Skeletal muscle satellite cell (primary cell): ENCODE measurements around the gene FBRS. TPM values are rescaled to one million over a fixed set of nuclear protein-coding genes. Genes with fewer than 3 reads are reported as not detected.

Experiments
- H3K27me3 ChIP-seq: 2 replicates; pipeline ENCODE4 v1.7.0; 2013; ENCODE audit warnings: low read length; ENCODE audit not compliant: control insufficient read depth, insufficient read depth
- H3K36me3 ChIP-seq: 2 replicates; pipeline ENCODE4 v1.7.0; 2013; ENCODE audit warnings: mild to moderate bottlenecking, control low read depth, low read length; ENCODE audit not compliant: insufficient read depth
- H3K4me1 ChIP-seq: 2 replicates; pipeline ENCODE4 v1.7.0; 2013; ENCODE audit warnings: low read length; ENCODE audit not compliant: control insufficient read depth, insufficient read depth
- H3K4me2 ChIP-seq: 2 replicates; pipeline ENCODE4 v1.7.0; 2013; ENCODE audit warnings: mild to moderate bottlenecking, low read length
- H3K4me3 ChIP-seq: 2 replicates; pipeline ENCODE4 v1.7.0; 2013; ENCODE audit warnings: low read length
- H3K9ac ChIP-seq: 2 replicates; pipeline ENCODE4 v1.7.0; 2013; ENCODE audit warnings: mild to moderate bottlenecking, low read depth, low read length, moderate library complexity
- H3K9me3 ChIP-seq: replicated peaks from 2 replicates; pipeline ENCODE4 v1.7.0; 2013; ENCODE audit warnings: mild to moderate bottlenecking, control low read depth, low read length
- total RNA-seq: library from RNA; depleted of rRNA; stranded (reverse); fragments of >200 nt; gene quantifications from 2 replicates; pipeline ENCODE4 v1.2.3, GENCODE V29; 2012; rRNA removed

FBRS gene
- total RNA-seq: 9.9 and 22.1 TPM in 2 replicates

DNA sequence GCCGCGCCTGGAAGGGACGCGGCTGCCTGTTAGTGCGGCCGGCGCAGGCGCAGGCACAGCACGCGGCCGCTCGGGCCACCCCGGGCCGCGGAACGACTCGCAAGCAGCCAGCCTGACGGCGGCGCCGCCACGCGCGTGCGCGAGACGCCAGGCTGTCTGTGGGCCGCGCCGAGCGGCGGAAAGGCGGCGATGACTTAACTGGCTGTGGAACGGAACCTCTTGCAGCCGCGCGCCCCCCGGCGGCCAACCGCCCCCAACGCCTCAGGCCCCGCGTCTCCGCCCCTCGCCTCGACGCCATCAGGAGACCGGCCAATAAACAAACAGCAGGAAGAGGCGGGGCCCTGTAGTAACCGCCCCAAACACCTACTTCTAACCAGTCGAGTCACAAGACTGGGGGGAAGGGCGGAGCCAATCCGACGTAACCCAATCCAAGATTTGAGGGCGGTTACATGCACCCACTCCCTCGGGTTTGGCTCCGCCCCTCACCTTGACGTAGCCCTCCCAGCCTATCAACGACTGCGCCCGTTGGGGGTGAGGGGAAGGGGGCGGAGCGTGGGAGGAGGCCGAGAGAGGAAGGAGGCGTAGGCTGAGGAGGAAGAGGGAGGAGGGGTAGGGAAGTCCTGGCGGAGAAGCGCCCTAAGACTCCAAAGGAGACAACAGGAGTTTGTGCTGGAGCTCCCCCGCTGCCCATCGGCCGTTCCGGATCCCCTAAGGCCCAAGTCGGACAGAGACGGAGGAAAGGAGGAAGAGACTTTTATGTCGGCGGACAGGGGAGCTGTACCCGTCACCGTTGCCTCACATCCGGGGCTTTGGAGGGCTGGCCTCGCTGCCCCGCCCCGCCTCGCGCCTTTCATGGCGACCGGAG lies at the start of gene FBRS:
Gene FBRS (plus strand): TSS at position 566 of the 865 bp plus-strand sequence. CDS start 1,088 bp downstream, outside the sequence.
- Histone ChIP-seq H3K9ac (peak within 1 kb of the TSS; percentile 98), H3K4me2 (peak within 1 kb of the TSS; percentile 92), H3K36me3 (peaks cover 55% of the 10 kb centered on the region), H3K4me3 (peak within 1 kb of the TSS; percentile 95), H3K4me1 (peaks cover 23% of the 10 kb centered on the region), H3K9me3 (no peaks in the 10 kb centered on the region), H3K27me3 (no peaks in the 10 kb centered on the region)

DNA sequence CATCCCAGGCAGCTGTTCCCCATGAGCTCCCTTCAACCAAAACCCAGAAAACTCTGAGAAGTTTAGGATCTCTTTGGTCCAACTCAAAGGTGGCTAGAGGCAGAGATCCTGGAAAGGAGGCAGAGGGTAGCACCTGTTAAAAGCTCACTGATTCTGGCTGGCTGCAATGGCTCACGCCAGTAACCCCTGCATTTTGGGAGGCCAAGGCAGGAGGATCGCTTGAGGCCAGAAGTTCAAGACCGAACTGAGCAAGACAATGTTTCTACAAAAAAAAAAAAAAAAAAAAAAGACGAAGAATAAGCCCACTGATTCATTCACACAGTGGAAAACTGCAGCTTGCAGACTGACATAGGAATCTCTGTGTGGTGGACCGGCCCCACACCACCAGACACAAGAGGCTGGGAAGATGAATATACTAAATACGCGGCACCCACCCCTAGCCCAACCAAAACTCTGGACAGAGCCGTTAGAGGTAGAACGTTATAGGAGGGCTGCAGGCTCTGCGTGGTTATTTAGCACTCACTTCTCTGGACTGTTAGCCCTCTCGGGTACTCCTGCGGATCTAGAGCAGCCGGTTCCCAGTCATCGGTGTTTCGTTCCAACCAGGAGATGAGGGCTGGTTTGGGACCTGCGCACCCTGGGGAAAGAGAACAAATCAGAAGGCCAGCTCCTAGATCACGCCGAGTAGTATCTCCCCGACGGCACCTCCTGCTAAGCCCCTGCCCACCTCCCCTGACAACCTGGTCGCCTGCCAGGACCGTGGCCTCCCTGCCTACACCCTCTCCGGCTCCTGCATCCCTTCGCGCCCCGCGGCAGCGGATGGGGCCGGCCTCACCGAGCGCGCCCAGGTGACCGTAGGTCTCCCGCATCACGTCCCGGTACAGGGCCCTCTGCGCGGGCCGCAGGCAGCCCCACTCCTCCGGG lies 49.0 kb upstream of the FBRS start:
- Histone ChIP-seq H3K9me3 (no peaks in the 10 kb centered on the region), H3K4me1 (peaks cover 9% of the 10 kb centered on the region)

DNA sequence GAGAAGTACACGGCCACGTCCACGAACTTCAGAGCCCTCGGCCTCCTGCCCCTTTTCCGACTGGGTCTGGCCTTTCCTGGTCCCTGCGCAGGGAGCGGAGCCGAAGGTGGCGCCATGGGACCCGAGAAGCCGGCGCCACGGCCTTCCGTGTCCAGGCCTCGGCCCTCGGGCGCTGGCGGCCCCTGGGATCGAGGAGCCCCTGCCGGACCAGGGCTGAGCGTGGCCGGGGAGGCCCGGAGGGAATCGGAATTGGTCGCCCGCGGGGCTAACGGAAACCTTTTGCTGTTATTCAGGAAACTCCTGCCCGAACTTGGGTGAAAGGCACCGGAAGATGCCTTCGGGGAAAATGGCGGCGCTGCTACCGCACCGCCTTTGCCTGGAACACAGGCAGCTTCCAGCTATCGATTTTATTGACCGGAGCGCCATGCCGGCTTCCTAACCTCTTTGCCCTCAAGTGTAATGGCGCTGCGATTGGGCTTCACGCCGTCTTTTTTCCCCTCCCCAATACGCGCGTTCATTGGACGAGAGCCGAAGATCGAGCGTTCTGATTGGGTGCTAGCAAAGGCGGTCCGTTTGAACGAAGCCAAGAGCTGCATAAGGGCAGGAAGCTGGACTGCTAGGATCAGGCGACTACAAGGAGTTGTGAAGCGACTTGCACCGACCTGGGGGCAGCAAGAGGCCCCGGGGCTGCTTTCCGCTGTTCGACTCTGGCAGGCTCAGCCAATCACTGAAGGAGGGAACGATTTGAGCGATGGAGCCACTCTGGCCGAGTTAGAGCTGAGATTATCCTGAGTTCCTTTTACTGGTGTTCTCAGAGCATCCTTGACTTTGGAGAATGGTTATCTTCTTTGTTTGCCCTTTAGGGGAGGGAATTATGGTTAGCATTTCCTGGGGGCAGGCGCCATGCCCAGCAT lies 48.0 kb upstream of the FBRS start, which contains the start of gene ZNF689:
Gene ZNF689 (minus strand): TSS at position 464 of the 914 bp plus-strand sequence. CDS start 348 bp downstream, at position 116.
- Histone ChIP-seq H3K4me1 (peaks cover 9% of the 10 kb centered on the region), H3K36me3 (peaks cover 11% of the 10 kb centered on the region), H3K4me3 (peak within 1 kb of the TSS; percentile 84)

More for the DNA sequence above, 49.0 kb upstream of the FBRS start:
- Histone ChIP-seq H3K9ac (peak overlapping the region; percentile 98), H3K4me3 (peak overlapping the region; percentile 84), H3K27me3 (no peaks in the 10 kb centered on the region), H3K4me2 (peak overlapping the region; percentile 94), H3K36me3 (peaks cover 20% of the 10 kb centered on the region)

DNA sequence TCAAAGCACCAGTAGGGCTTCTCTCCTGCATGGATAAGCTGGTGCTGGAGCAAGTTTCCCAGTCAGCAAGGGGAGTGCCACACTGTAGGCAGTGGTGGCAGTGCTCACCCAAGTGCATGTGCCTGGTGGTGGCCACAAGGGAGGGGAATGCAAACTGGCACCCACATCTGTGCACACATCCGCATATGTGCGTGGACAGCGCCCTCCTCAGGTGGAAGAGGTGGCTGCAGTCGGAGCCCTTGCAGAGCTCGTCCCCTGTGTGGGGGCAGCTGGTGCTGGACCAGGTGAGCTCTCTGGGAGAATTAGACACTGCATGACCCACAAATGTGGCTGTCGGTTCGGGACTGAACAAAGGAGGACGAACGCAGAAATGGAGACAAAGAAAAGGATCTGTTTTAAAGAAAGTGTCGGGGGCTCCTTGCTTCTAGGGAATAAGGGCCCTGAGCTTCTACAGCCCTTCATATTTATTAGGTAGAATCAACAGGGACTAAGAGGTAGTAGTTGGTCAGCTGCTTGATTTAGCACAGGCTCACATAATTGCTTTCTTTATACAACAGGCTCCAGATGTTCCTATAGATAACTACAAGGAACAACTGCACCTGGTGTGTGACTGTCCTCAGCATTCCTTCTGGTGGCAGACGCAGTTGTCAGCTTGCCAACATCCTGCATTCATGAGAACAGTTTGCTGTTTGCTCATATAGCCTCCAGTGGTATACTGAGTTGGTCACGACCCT lies 42.7 kb upstream of the FBRS start:
- Histone ChIP-seq H3K4me3 (no peak overlapping the region), H3K27me3 (no peaks in the 10 kb centered on the region), H3K36me3 (no peaks in the 10 kb centered on the region), H3K4me2 (no peak overlapping the region), H3K9me3 (no peaks in the 10 kb centered on the region), H3K9ac (no peak overlapping the region), H3K4me1 (no peaks in the 10 kb centered on the region)

More for the DNA sequence above, 48.0 kb upstream of the FBRS start, which contains the start of gene ZNF689:
- Histone ChIP-seq H3K9ac (peak within 1 kb of the TSS; percentile 98), H3K4me2 (peak within 1 kb of the TSS; percentile 94), H3K9me3 (no peaks in the 10 kb centered on the region), H3K27me3 (no peaks in the 10 kb centered on the region)

DNA sequence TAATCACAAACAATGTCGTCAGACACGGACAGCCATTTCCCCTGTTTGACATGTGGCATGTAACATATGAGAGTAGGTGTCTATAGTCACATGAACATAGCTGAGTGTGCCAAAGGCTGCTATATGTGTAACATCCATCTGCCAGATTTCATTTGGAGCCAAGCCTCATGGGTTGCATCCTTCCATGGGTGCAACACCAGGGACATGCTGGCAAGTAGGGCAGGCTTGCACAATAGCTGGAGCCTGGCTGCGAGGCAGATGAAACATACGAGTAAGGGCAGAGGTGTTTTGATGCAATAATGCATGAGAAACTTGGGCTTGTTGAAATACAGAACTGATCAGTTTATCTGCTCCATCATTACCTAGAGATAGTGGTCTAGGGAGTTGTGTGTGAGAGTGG lies 39.0 kb upstream of the FBRS start:
- Histone ChIP-seq H3K9me3 (peaks cover 5% of the 10 kb centered on the region), H3K4me1 (peaks cover 4% of the 10 kb centered on the region), H3K4me3 (no peak overlapping the region), H3K27me3 (no peaks in the 10 kb centered on the region), H3K36me3 (no peaks in the 10 kb centered on the region), H3K9ac (no peak overlapping the region), H3K4me2 (no peak overlapping the region)

DNA sequence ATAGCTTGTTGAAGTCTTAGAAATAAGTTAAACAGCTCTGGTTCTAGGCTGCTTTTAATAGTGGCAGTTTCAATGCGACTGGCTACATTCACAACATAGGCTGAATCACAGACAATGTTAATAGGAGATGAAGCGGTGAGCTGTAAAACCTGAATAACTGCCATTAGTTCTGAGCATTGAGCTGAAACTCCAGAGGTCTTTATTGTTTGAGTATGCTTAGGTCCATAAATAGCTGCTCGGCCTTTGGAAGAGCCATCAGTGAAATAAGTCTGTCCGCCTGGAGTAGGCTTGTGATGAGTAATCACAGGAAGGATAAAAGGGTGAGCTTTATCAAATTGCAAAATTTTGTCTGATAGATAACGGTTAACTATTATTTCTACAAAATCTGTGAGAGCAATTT lies 38.6 kb upstream of the FBRS start:
- Histone ChIP-seq H3K4me3 (no peak overlapping the region), H3K27me3 (no peaks in the 10 kb centered on the region), H3K4me1 (peaks cover 4% of the 10 kb centered on the region), H3K9me3 (peaks cover 6% of the 10 kb centered on the region), H3K9ac (no peak overlapping the region), H3K36me3 (no peaks in the 10 kb centered on the region), H3K4me2 (no peak overlapping the region)

DNA sequence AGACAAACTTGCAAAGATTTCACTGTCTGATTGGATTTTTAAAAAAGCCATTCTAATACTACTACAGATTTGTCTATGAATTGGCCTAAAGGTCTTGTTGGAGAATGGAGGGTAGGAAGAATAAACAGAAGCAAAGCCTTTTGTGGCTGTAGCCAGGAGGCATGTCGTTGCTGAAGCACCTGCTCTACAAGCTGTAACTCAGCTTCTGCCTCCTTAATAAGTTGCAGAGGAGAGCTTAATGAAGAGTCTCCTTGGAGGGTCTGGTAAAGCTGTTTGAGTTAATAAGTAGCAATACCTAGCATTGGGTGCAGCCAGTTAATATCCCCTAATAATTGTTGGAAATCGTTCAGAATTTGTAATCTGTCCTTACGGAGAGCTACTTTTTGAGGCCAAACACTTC lies 38.1 kb upstream of the FBRS start:
- no peak overlapping the region for H3K4me2 ChIP-seq
- H3K9ac ChIP-seq: no peak overlapping the region
- H3K36me3 ChIP-seq: no peaks in the 10 kb centered on the region

DNA sequence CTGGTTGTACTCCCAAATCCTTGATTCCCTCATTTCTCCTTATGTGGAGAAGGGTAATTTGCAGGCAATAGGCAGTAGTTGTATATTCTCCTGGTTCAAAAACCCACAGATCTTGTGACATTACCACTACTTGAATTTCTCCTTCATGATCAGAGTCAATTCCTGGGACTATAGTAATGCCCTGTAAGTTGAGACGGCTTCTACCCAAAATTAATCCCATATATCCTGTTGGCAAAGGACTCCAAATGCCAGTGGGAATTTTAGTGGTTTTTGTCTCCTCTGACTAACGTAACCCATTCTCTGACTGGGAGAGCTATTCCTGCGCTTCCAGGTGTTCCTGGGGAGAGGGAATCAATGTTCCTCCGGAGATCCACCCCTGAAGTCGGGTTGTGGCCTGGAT lies 36.5 kb upstream of the FBRS start:
- peaks cover 4% of the 10 kb centered on the region for H3K4me1 ChIP-seq
- H3K36me3 ChIP-seq: no peaks in the 10 kb centered on the region
- H3K9me3 ChIP-seq: peaks cover 6% of the 10 kb centered on the region
- H3K4me2 ChIP-seq: no peak overlapping the region
- H3K9ac ChIP-seq: no peak overlapping the region
- no peaks in the 10 kb centered on the region for H3K27me3 ChIP-seq
- H3K4me3 ChIP-seq: no peak overlapping the region

More for the DNA sequence above, 38.1 kb upstream of the FBRS start:
- H3K4me1 ChIP-seq: peaks cover 4% of the 10 kb centered on the region
- H3K4me3 ChIP-seq: no peak overlapping the region
- H3K9me3 ChIP-seq: peaks cover 6% of the 10 kb centered on the region
- H3K27me3 ChIP-seq: no peaks in the 10 kb centered on the region

DNA sequence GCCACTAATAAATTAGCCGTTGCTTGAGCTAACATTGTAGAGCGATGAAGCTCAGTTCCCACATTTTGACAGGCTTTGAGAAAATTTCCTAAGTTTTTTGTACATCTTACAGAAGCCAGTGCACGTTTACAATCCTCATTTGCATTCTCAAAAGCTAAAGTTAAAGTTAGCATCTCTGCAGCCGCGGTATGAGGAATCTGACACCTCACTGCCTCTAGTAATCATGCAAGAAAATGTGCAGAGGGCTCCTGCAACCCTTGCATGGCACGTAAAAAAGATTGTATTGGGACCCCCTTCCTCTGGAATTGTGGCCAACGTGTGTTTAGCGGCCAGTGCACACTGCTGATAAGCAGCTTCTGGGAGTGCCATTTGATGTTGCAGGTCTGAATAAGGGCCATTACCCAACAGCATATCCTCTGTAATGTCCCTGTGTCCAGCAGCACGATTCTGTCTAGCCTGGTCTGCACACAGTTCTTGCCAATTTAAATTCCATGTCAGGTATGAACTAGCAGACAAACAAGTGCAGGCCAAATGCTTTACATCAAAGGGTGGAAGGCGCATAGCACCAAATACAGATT lies 35.7 kb upstream of the FBRS start:
- peaks cover 6% of the 10 kb centered on the region for H3K9me3 ChIP-seq
- no peak overlapping the region for H3K4me2 ChIP-seq
- H3K4me1 ChIP-seq: peaks cover 4% of the 10 kb centered on the region
- no peak overlapping the region for H3K9ac ChIP-seq
- H3K36me3 ChIP-seq: no peaks in the 10 kb centered on the region
- H3K27me3 ChIP-seq: no peaks in the 10 kb centered on the region
- H3K4me3 ChIP-seq: no peak overlapping the region
